K562 (cell line): Measurements from ENCODE around the gene OLFML2B. TPM values are rescaled to one million over a fixed set of nuclear protein-coding genes. Genes with fewer than 3 reads are reported as not detected.

ENCODE experiments used
- ATAC-seq: fragments of 200-7000 bp; cut with Tn5 transposase; 3 replicates; pipeline ENCODE4 v1.9.1; 2020; ENCODE audit warnings: moderate library complexity
- BruUV-seq: library from RNA; stranded (reverse); fragments of 400-500 nt; replicated peaks from 2 replicates; lab custom pipeline; 2021; lab: Mats Ljungman, UMichigan
- CTCF ChIA-PET: fragments of 300-600 bp; formaldehyde crosslinking; extraction: SDS; loops from one replicate; lab custom pipeline; 2021; ENCODE audit warnings: low intra/inter-chr PET ratio; lab: Yijun Ruan, JAX
- POLR2A ChIA-PET: fragments of 300-600, 350-650 bp; sonication (Branson Sonifier 250); formaldehyde crosslinking; extraction: SDS; loops from one replicate; lab custom pipeline; 2021; ENCODE audit warnings: antibody characterized with exemption, inconsistent platforms; lab: Yijun Ruan, JAX
- DNase-seq, 4 experiments: peaks; one replicate each; pipeline versions ENCODE4 v3.0.0 to v3.0.0-alpha.2; 2011 to 2018; ENCODE audit warnings: low spot score in 3 of 4, mixed read lengths in 3 of 4; ENCODE audit errors: extremely low read depth in 1 of 4
- FAIRE-seq: peaks from 2 replicates; lab custom pipeline; 2011; peaks lifted over from hg19 to GRCh38; lab: Jason Lieb, UNC
- H2AFZ ChIP-seq: 2 replicates; pipeline ENCODE4 v1.6.0; 2011; ENCODE audit warnings: low read depth, low read length, control low read depth, inconsistent platforms
- H3K27ac ChIP-seq: fragments of 200-600 bp; 3 replicates; pipeline ENCODE4 v1.8.0; 2011; ENCODE audit warnings: low read depth, mild to moderate bottlenecking, control low read depth, inconsistent platforms, low read length, moderate library complexity, mixed read lengths; ENCODE audit errors: extremely low read depth
- H3K27me3 ChIP-seq, 2 experiments: fragments of 300-600 bp in 1 of 2; 2 replicates in 1 of 2; 3 replicates in 1 of 2; pipeline versions ENCODE4 v1.6.0 to v1.8.0; 2011; ENCODE audit warnings: inconsistent platforms in 2 of 2, low read length in 2 of 2, mild to moderate bottlenecking in 1 of 2, mixed read lengths in 1 of 2, moderate library complexity in 1 of 2; ENCODE audit not compliant: control insufficient read depth in 2 of 2, insufficient read depth in 2 of 2
- H3K36me3 ChIP-seq: fragments of 300-600 bp; 3 replicates; pipeline ENCODE4 v1.8.0; 2011; ENCODE audit warnings: mild to moderate bottlenecking, low read length, inconsistent platforms; ENCODE audit not compliant: control insufficient read depth, insufficient read depth
- H3K4me1 ChIP-seq, 2 experiments: fragments of 200-600 bp in 1 of 2; replicated peaks in 1 of 2; 2 replicates in 1 of 2; 3 replicates in 1 of 2; pipeline versions ENCODE4 v1.5.1 to v1.8.0; 2011; ENCODE audit warnings: inconsistent platforms in 2 of 2, low read length in 2 of 2, mild to moderate bottlenecking in 1 of 2, mixed read lengths in 1 of 2, moderate library complexity in 1 of 2; ENCODE audit not compliant: control insufficient read depth in 2 of 2, insufficient read depth in 2 of 2
- H3K4me2 ChIP-seq: 2 replicates; pipeline ENCODE4 v1.6.1; 2011; ENCODE audit warnings: low read length, control low read depth, inconsistent platforms, mixed read lengths; ENCODE audit not compliant: insufficient read depth
- H3K4me3 ChIP-seq: fragments of 200-600 bp; sonication (generic), shearing (Covaris generic); 2 replicates; pipeline ENCODE4 v1.5.1; 2016; ENCODE audit warnings: control low read depth, inconsistent platforms
- H3K79me2 ChIP-seq: fragments of 200-600 bp; 3 replicates; pipeline ENCODE4 v1.8.0; 2011; ENCODE audit warnings: low read length, inconsistent platforms; ENCODE audit not compliant: control insufficient read depth, insufficient read depth
- H3K9ac ChIP-seq, 2 experiments: 2 replicates each; pipeline versions ENCODE4 v1.6.0 to v1.6.1; 2011; ENCODE audit warnings: low read depth in 2 of 2, low read length in 2 of 2, control low read depth in 1 of 2, inconsistent platforms in 1 of 2, mild to moderate bottlenecking in 1 of 2, mixed read lengths in 1 of 2; ENCODE audit not compliant: insufficient read depth in 1 of 2
- H3K9me1 ChIP-seq: one replicate; pipeline ENCODE4 v1.6.0; 2011; ENCODE audit warnings: inconsistent platforms, mild to moderate bottlenecking, low read length, moderate library complexity; ENCODE audit not compliant: control insufficient read depth, insufficient read depth
- H3K9me3 ChIP-seq: replicated peaks from 2 replicates; pipeline ENCODE4 v1.5.1; 2011; ENCODE audit warnings: low read depth, low read length, inconsistent platforms; ENCODE audit not compliant: control insufficient read depth, insufficient read depth
- H4K20me1 ChIP-seq: replicated peaks from 2 replicates; pipeline ENCODE4 v1.6.1; 2011; ENCODE audit warnings: low read length, inconsistent platforms, mixed read lengths; ENCODE audit not compliant: control insufficient read depth, insufficient read depth
- ATF6 ChIP-seq: sonication (generic); formaldehyde crosslinking; IDR thresholded peaks from 2 replicates; pipeline ENCODE4 v1.4.0; 2020; ENCODE audit warnings: mild to moderate bottlenecking, missing genetic modification reagents
- HMBOX1 ChIP-seq: sonication (generic); IDR thresholded peaks from 2 replicates; pipeline ENCODE4 v1.6.1; 2016
- TEAD4 ChIP-seq, 2 experiments: sonication (generic) in 1 of 2; formaldehyde crosslinking in 1 of 2; IDR thresholded peaks; 2 replicates each; pipeline versions ENCODE4 v1.6.1 to v1.8.0; 2012 to 2022; ENCODE audit warnings: borderline replicate concordance in 1 of 2, inconsistent platforms in 1 of 2, low read length in 1 of 2, mild to moderate bottlenecking in 1 of 2, missing genetic modification reagents in 1 of 2
- ZNF197 ChIP-seq: fragments of 200-800 bp; sonication (Bioruptor generic); IDR thresholded peaks from 2 replicates; pipeline ENCODE4 v1.6.1; 2016; ENCODE audit warnings: low read depth, missing genetic modification characterization, missing compliant biosample characterization
- WGBS: fragments of 100-300 bp; shearing (Covaris generic); methylation state at CpG from one replicate; pipeline ENCODE4 v1.1.6; 2016; ENCODE audit warnings: low coverage, mixed read lengths; ENCODE audit not compliant: insufficient coverage; ENCODE audit errors: missing lambda C conversion rate; 5-methylcytosine and 5-hydroxymethylcytosine counted together
- in situ Hi-C: fragments of 300-500 bp; cut with MboI; formaldehyde crosslinking; loops from 4 replicates; pipeline ENCODE4 v1.15.0; 2018; ENCODE audit warnings: inconsistent platforms, mixed read lengths
- intact Hi-C: fragments of 100-400 bp; cut with micrococcal nuclease; formaldehyde crosslinking; loops from 2 replicates; pipeline ENCODE4 v1.14.2; 2022
- polyA plus RNA-seq, 8 experiments: library from polyadenylated mRNA; depleted of rRNA in 4 of 8; stranded (reverse) in 5 of 8; unstranded in 3 of 8; fragments of >200 nt; fragmentation: Nextera tagmentation in 2 of 8; fragmentation: Illumina TruSeq in 1 of 8; extraction: Ambion mirVana in 2 of 8; extraction: Trizol in 1 of 8; gene quantifications; 2 replicates each; pipeline versions ENCODE4 v1.2.1 to v1.2.3, GENCODE V29; 2011 to 2014; ENCODE audit warnings: inconsistent platforms in 1 of 8, missing spikeins in 1 of 8
- total RNA-seq, 7 experiments: library from RNA; depleted of rRNA in 6 of 7; stranded (reverse); fragments of >200 nt in 6 of 7; fragmentation: Illumina TruSeq in 2 of 7; extraction: Trizol in 2 of 7; gene quantifications; 2 replicates each; pipeline versions ENCODE4 v1.2.1 to v1.2.3, GENCODE V29; 2011 to 2021; ENCODE audit warnings: low replicate concordance in 1 of 7

Gene OLFML2B
- total and polyA plus RNA-seq, 9 of the 15 experiments (the other 6 are each of a cell fraction or from before 2014, with no cell fraction given): not detected

GRCh38 chr1:162004441-162004950 lies 19.2 kb downstream of the OLFML2B start:
- Histone ChIP-seq H3K9ac (no peak overlapping the region), H3K4me1 (no peaks in the 10 kb centered on the region), H4K20me1 (no peaks in the 10 kb centered on the region), H3K4me3 (no peak overlapping the region), H3K36me3 (no peaks in the 10 kb centered on the region), H3K4me2 (no peak overlapping the region), H3K27ac (no peak overlapping the region), H3K79me2 (no peaks in the 10 kb centered on the region), H3K9me1 (no peaks in the 10 kb centered on the region), H3K27me3 (peaks cover 51 to 82% of the 10 kb centered on the region in 2 experiments), H3K9me3 (no peaks in the 10 kb centered on the region), H2AFZ (no peak overlapping the region)
- ATAC-seq (no peak), FAIRE-seq (no peak), DNase-seq (no peak)
- in situ Hi-C loops (loop anchor here (25.0 kb wide), 1 partner anchor 542 kb away; no protein-coding TSS in a partner anchor), intact Hi-C loops (no loop called here)
- TF ChIP-seq ZNF197 (CRISPR knock-in tag): no peak
- no peak for TF ChIP-seq HMBOX1
- no peak for TF ChIP-seq ATF6 (CRISPR knock-in tag)
- TF ChIP-seq TEAD4 (IDR thresholded peaks at IDR 0.05; ENCODE audit: low read length): no peak
- TF ChIP-seq TEAD4 (CRISPR knock-in tag; IDR thresholded peaks at IDR 0.05; ENCODE audit: borderline replicate concordance): no peak
- no TSS peak for BruUV-seq
- POLR2A ChIA-PET: interaction anchor here (0.8 to 1.3 kb wide), 2 partner anchors 10 to 20 kb away, joined by 3 to 4 read pairs; no protein-coding TSS in a partner anchor
- 5% methylated on average over 3 of the region's 3 CpGs for WGBS
- CTCF ChIA-PET: no interaction called here
